Cardiac muscle cell (in vitro differentiated cells and primary cell): Measurements from ENCODE around the gene MGAT4B. TPM values are rescaled to one million over a fixed set of nuclear protein-coding genes. Genes with fewer than 3 reads are reported as not detected.

Experiments
- DNase-seq, 2 donors: peaks; one replicate each; pipeline versions ENCODE4 v3.0.0 to v3.0.0-alpha.2; 2010 to 2017; ENCODE audit warnings: low read depth in 1 of 2, low spot score in 1 of 2
- H3K27ac ChIP-seq: fragments of 200-600 bp; sonication (generic); 2 replicates; pipeline ENCODE4 v1.5.1; 2016
- H3K27me3 ChIP-seq: fragments of 200-600 bp; sonication (generic); 2 replicates; pipeline ENCODE4 v1.6.0; 2016; ENCODE audit warnings: control low read depth
- H3K36me3 ChIP-seq: fragments of 200-600 bp; sonication (generic); 2 replicates; pipeline ENCODE4 v1.5.1; 2016; ENCODE audit warnings: control low read depth
- H3K4me1 ChIP-seq: fragments of 200-600 bp; sonication (generic); 2 replicates; pipeline ENCODE4 v1.8.1; 2017; ENCODE audit warnings: low read depth, mild to moderate bottlenecking, mixed run types
- H3K4me3 ChIP-seq: fragments of 200-600 bp; sonication (generic); 2 replicates; pipeline ENCODE4 v1.5.1; 2016; ENCODE audit warnings: mild to moderate bottlenecking
- H3K9me3 ChIP-seq: fragments of 200-600 bp; sonication (generic); 2 replicates; pipeline ENCODE4 v1.5.1; 2017; ENCODE audit warnings: low read depth, mild to moderate bottlenecking, control low read depth
- polyA plus RNA-seq: library from polyadenylated mRNA; unstranded; fragments of >200 nt; fragmentation: Nextera tagmentation; extraction: Ambion mirVana; gene quantifications from 2 replicates; pipeline ENCODE4 v1.2.1, GENCODE V29; 2016
- total RNA-seq: library from RNA; depleted of rRNA; stranded (reverse); fragments of >200 nt; gene quantifications from 2 replicates; pipeline ENCODE4 v1.2.3, GENCODE V29; 2016
- TF ChIP-seq, protein P1 (sequence below): IDR thresholded peaks from 2 replicates; pipeline ENCODE4 v1.5.1; 2012; ENCODE audit warnings: low read depth, mild to moderate bottlenecking, low read length

MGAT4B gene
- total and polyA plus RNA-seq, 2 experiments from 2014 or later = 184 to 192 TPM

GRCh38 chr5:179812135-179812825, 5.6 kb upstream of the MGAT4B start:
- TF ChIP-seq, protein P1, sequence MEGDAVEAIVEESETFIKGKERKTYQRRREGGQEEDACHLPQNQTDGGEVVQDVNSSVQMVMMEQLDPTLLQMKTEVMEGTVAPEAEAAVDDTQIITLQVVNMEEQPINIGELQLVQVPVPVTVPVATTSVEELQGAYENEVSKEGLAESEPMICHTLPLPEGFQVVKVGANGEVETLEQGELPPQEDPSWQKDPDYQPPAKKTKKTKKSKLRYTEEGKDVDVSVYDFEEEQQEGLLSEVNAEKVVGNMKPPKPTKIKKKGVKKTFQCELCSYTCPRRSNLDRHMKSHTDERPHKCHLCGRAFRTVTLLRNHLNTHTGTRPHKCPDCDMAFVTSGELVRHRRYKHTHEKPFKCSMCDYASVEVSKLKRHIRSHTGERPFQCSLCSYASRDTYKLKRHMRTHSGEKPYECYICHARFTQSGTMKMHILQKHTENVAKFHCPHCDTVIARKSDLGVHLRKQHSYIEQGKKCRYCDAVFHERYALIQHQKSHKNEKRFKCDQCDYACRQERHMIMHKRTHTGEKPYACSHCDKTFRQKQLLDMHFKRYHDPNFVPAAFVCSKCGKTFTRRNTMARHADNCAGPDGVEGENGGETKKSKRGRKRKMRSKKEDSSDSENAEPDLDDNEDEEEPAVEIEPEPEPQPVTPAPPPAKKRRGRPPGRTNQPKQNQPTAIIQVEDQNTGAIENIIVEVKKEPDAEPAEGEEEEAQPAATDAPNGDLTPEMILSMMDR = no peak
- Histone ChIP-seq H3K27ac (no peak overlapping the region), H3K36me3 (no peaks in the 10 kb centered on the region), H3K9me3 (no peaks in the 10 kb centered on the region), H3K4me3 (no peak overlapping the region), H3K27me3 (no peaks in the 10 kb centered on the region), H3K4me1 (no peaks in the 10 kb centered on the region)
- DNase-seq = no peak

GRCh38 chr5:179805529-179806249, 977 bp downstream of the MGAT4B start:
- peak overlapping the region; percentile 98 for H3K4me3 ChIP-seq
- H3K27me3 ChIP-seq = no peaks in the 10 kb centered on the region
- no peaks in the 10 kb centered on the region for H3K36me3 ChIP-seq
- peak; percentile 60 to 61 for DNase-seq
- H3K9me3 ChIP-seq = no peaks in the 10 kb centered on the region
- H3K27ac ChIP-seq = peak overlapping the region; percentile 86
- H3K4me1 ChIP-seq = peaks cover 22% of the 10 kb centered on the region
- TF ChIP-seq, protein P1 = no peak

DNA sequence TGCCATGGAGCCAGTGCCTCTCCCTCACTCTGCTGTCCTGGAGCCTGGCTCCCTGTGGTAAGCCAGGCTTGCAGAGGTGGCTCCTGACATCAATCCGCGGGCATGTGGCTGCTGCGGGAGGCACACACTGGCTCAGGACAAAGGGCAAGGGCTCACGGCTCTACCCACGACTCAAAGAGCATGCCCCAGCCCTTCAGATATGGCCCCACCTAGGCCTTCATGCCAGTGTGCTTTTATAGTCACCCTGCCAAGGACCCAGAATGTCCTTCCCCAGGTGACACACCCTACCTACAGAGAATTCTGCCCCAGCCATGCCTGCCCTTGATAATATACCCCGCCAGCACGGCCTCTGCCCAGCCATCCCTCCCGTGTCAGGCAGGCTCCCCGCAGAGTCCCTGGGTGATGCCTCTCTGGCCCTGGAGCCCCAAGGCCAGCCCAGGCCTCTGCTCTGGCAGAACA, 1.6 kb downstream of the MGAT4B start:
- Histone ChIP-seq H3K27ac (no peak overlapping the region), H3K27me3 (no peaks in the 10 kb centered on the region), H3K36me3 (no peaks in the 10 kb centered on the region), H3K4me1 (peaks cover 22% of the 10 kb centered on the region), H3K9me3 (no peaks in the 10 kb centered on the region), H3K4me3 (peak overlapping the region; percentile 98)
- DNase-seq = no peak
- TF ChIP-seq, protein P1 = no peak

DNA sequence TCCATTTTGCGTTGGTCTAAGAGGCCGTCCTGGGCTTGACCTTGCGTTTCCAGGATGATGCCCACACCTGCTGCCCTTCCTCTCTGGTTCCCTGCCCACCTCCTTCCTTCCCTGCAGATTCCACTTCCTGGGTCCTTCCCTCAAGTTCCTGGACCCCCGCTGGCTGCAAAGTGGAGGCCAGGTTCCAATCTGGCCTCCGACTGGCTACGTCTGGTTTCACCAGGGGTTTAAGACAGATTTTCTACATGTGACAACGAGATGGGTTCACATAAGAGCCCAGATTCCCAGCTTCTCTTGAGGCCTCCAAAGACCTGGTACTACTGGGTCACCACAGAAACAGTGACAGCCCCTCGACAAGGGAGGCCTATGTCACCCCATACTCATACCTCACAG, 2.1 kb downstream of the MGAT4B start:
- peaks cover 22% of the 10 kb centered on the region for H3K4me1 ChIP-seq
- DNase-seq = no peak
- no peaks in the 10 kb centered on the region for H3K36me3 ChIP-seq
- TF ChIP-seq, protein P1 = no peak
- no peak overlapping the region for H3K27ac ChIP-seq
- H3K4me3 ChIP-seq = no peak overlapping the region
- no peaks in the 10 kb centered on the region for H3K9me3 ChIP-seq
- H3K27me3 ChIP-seq = no peaks in the 10 kb centered on the region

- TF ChIP-seq, protein P1 = no peak
- no peak overlapping the region for H3K27ac ChIP-seq
- H3K4me3 ChIP-seq = no peak overlapping the region
- DNase-seq = no peak
- peaks cover 22% of the 10 kb centered on the region for H3K4me1 ChIP-seq
- H3K27me3 ChIP-seq = no peaks in the 10 kb centered on the region
- no peaks in the 10 kb centered on the region for H3K9me3 ChIP-seq
- peaks cover 4% of the 10 kb centered on the region for H3K36me3 ChIP-seq
Observed at GRCh38 chr5:179803651-179804554, 2.8 kb downstream of the MGAT4B start.
